Measurements from ENCODE around the gene TMEM131.

- TF ChIP-seq CBX3 (IDR thresholded peaks at IDR 0.05; ENCODE audit: borderline replicate concordance, low read depth) (no peak), TBL1XR1 (IDR thresholded peaks at IDR 0.05; ENCODE audit: low read depth, low read length) (no peak), PAX8 (IDR thresholded peaks at IDR 0.05) (no peak), POLR2AphosphoS2 (IDR thresholded peaks at IDR 0.05; ENCODE audit: low read depth, low read length) (no peak), SMARCA5 (IDR thresholded peaks at IDR 0.05) (no peak), ZNF24 (IDR thresholded peaks at IDR 0.05) (no peak), RELA (IDR thresholded peaks at IDR 0.05; ENCODE audit: borderline replicate concordance, partially characterized antibody) (no peak)
- TF ChIP-seq, protein P1, sequence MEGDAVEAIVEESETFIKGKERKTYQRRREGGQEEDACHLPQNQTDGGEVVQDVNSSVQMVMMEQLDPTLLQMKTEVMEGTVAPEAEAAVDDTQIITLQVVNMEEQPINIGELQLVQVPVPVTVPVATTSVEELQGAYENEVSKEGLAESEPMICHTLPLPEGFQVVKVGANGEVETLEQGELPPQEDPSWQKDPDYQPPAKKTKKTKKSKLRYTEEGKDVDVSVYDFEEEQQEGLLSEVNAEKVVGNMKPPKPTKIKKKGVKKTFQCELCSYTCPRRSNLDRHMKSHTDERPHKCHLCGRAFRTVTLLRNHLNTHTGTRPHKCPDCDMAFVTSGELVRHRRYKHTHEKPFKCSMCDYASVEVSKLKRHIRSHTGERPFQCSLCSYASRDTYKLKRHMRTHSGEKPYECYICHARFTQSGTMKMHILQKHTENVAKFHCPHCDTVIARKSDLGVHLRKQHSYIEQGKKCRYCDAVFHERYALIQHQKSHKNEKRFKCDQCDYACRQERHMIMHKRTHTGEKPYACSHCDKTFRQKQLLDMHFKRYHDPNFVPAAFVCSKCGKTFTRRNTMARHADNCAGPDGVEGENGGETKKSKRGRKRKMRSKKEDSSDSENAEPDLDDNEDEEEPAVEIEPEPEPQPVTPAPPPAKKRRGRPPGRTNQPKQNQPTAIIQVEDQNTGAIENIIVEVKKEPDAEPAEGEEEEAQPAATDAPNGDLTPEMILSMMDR (IDR thresholded peaks at IDR 0.05 in 2 of 3, conservative IDR thresholded peaks at IDR 0.05 in 1 of 3; ENCODE audit: control insufficient read depth in 2 of 3, extremely low read depth in 1 of 3, insufficient read depth in 1 of 3, low read depth in 3 of 3, low read length in 3 of 3) = no peak
Measured at GRCh38 chr2:97714950-97715652, 280.6 kb downstream of the TMEM131 start.

Measured in GM12878 (cell line).